Measurements from ENCODE around the gene BMPER. TPM values are rescaled to one million over a fixed set of nuclear protein-coding genes. Genes with fewer than 3 reads are reported as not detected.
A peak's percentile ranks its signal among the peaks of the same experiment; 100 is the strongest.

BMPER gene
- total RNA-seq, 1 donor from 2014 or later: 0.26 TPM

DNA sequence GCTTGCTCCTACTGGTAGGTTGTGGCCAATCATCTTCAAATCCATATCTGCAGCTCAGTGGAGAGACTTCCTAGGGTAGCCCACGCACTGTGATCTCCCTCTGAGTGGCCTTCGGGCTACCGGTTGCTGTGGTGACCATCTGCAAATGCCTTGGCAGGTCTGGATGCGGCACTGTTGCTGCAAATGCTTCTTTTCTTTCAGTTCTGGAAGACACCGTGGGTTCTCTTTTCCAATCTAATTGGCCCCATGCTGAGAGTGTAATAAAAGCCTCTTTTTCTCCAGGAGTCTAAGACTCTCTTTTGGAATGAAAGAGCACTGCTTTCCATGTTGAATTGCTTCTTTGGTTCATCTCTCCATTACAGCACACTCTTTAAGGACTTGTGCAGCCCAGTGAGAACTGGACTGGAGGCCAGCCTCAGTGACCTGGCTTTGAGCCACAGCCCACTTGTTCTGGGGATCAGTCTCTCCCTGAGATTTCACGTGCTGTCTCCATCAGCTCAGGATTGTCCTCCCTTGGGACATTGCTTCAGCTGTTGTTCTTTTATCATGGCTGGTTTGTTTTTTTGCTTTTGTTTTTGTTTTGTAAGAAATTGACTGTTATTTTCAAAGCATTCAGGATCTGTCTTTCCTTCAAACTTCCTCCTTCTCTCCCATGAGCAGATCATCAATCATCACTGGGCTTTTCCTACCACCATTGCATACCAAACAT lies 286.6 kb downstream of the BMPER start:
- Histone ChIP-seq H3K4me3 (ENCODE audit: low read depth, low read length) (no peak overlapping the region), H3K36me3 (ENCODE audit: control insufficient read depth, insufficient read depth, low read length) (no peaks in the 10 kb centered on the region), H3K27me3 (ENCODE audit: control insufficient read depth, insufficient read depth, low read length) (no peaks in the 10 kb centered on the region)
- peak; percentile 75 for FAIRE-seq
- DNase-seq (ENCODE audit: low read depth): no peak
- TF ChIP-seq CTCF (IDR thresholded peaks at IDR 0.05; ENCODE audit: insufficient read depth, low read length, severe bottlenecking): no peak

GRCh38 chr7:34192906-34193305 lies 287.6 kb downstream of the BMPER start:
- H3K27me3 ChIP-seq (ENCODE audit: control insufficient read depth, insufficient read depth, low read length): no peaks in the 10 kb centered on the region
- H3K4me3 ChIP-seq (ENCODE audit: low read depth, low read length): no peak overlapping the region
- TF ChIP-seq CTCF (IDR thresholded peaks at IDR 0.05; ENCODE audit: insufficient read depth, low read length, severe bottlenecking): no peak
- FAIRE-seq (no peak), DNase-seq (ENCODE audit: low read depth) (no peak)
- no peaks in the 10 kb centered on the region for H3K36me3 ChIP-seq (ENCODE audit: control insufficient read depth, insufficient read depth, low read length)

- H3K36me3 ChIP-seq (ENCODE audit: control insufficient read depth, insufficient read depth, low read length): no peaks in the 10 kb centered on the region
- DNase-seq (ENCODE audit: low read depth) (peak; percentile 35), FAIRE-seq (no peak)
- no peak overlapping the region for H3K4me3 ChIP-seq (ENCODE audit: low read depth, low read length)
- H3K27me3 ChIP-seq (ENCODE audit: control insufficient read depth, insufficient read depth, low read length): no peaks in the 10 kb centered on the region
- no peak for TF ChIP-seq CTCF (IDR thresholded peaks at IDR 0.05; ENCODE audit: insufficient read depth, low read length, severe bottlenecking)
Measured at GRCh38 chr7:34198231-34198641, 292.9 kb downstream of the BMPER start.

Measured in bronchial epithelial cell (primary cell).